AG08396 (cell line): Measurements from ENCODE around the gene CHI3L1.

ENCODE experiments used
- DNase-seq: peaks from one replicate; pipeline ENCODE4 v3.0.0; 2012; ENCODE audit warnings: low spot score, mixed read lengths

CHI3L1 gene

DNA sequence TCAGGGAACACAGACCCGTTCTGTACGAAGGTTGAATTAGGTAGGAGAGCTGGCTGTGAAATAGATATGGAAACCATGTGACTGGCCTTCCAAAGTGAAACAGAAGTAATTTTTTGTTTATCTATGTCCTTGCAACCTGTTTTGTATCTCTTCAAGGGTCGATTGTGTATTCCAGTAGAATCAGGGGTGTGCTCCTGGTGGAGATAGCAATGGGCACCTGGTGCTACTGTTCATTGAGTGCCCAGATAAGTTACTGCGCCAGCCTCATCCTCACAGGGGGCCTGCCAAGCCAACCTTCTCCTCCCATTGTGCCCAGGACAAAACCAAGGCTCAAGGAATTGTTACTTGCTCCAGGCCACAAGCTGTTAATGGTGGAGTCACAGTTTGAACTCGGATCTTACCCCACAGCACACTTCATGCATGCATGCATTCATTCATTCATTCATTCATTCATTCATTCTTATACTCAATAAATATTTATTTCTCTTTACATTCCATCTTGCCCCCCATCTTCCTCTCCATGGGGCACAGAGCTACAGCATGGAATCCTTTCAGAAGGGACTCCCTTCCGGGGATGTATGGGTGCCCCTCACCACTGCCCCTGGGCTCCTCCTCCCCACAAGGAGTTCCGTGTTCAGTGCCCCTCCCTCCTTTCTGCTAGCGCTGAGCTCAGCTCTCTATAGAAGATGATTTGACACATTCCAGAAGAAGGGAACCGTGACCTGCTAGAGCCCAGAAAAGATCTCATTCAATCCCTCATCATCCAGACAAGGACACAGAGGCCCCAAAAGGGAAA is 34.9 kb downstream of the CHI3L1 start:
- no peak for DNase-seq

DNA sequence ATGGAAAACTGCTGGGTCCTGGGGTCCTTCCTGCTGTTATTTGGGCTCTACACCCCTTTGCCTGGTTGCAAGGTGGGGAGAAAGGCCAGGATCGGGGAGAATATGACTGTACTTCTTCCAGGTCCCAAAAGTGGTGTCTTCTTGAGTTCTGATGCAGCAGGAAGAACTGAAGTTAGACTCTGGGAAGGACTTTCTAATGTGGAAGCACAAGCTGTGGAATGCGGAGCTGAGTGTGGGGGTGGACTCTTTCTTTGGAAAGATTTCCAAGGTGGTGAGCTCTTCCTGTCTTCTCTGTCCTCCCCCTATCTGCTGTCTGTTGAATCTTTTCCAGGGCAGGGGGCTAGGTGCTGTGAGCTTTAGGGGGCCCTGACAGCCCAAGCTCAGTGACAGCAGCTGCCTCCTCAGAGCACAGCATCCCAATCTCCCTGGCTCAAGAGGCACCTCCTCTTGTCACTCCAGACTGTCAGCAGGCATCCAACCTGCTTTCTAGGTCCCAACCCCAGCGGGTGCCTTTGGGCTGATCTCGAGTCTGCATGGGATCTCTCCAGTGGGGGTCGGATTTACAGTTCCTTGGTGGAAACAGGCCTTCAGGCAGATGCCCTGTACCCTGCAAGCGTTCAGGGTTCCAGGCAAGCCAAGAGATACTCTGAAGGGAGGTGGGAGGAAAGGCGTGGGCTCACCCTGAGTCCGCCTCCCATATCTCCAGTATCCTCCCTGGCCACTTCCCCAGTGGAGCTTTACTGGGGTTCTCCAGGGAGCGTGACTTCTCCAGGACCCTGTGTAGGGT is 35.8 kb downstream of the CHI3L1 start:
- DNase-seq, result no peak

DNA sequence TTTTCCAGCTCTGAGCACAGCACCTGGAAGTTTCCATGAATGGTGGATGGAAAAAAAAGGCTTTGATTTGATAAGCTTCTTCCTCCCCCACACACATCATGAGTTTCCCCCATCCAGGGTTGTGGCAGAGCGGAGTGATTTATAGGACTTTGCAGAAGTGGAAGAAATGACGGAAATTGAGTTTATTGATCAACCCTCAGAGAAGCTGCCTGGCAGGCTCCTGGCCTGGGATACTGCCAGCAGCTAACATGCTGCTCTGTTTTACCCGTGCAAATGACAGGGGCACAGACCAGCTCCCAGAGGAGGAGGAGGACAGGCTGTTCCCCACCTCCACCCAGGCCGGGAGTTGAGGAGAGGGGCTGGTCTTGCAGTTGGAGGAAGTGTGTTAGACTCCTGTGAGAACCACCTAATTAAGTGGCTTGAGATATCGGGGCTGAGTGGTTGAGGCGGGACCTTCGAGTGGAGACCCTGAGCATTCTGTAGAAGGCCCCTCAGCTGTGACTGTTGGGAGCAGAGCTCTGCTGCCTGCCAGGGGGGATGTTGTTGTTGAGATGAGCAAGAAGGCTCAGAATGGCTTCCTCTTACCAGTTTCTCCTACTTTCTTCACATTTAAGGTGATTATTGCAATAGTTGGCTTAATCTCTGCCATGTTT is 37.2 kb downstream of the CHI3L1 start:
- DNase-seq, result no peak

DNA sequence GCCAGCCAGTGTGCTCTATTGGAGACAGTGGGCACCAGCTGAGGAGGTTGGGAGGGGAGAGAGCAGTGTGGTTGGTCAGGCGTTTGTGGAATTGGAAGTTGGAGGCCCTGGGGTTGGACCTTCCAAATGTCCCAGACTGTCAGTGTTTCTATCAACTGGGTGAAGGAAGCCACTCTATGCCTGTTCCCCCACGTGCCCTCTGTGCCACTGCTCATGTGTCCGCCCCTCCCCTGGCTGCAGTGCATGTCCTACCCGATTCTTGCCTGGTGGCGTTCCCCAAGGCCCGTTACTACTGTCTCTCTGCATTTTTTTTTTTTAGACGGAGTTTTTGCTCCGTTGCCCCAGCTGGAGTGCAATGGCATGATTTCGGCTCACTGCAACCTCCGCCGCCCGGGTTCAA is 37.9 kb downstream of the CHI3L1 start:
- no peak for DNase-seq

DNA sequence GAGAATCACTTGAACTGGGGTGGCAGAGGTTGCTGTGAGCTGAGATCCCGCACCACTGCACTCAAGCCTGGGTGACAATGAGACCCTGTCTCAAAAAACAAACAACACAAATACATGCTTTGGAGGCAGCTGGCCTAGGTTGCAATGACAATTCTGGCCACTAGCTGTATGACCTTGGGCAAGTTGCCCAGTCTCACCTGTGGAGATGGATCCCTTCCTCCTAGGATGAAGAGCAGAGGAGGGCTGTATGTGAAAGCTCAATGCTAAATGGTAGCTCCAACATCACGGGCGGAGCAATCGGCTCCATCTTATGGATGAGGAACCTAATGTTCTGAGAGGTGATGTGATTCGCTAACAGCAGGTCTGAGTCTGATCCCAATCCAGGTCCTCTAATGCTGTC is 38.4 kb downstream of the CHI3L1 start:
- DNase-seq, result no peak

DNA sequence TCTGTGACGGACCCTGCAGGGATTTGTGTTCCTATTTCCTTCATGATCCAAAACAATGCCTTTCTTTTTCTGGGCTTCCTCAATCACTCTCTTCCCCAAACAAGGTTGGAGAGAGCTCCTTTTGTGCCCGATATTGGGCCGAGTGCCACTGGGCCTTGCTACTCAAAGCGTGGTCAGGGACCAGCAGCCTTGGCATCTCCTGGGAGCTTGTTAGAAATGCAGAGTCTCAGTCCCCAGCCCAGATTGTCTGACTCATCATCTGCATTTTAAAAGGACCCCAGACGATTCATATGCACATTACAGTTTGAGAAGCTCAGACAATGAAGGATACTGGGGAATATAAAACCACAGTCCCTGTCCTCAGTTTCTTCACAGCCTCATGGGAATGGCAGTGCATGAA is 39.1 kb downstream of the CHI3L1 start:
- DNase-seq, result no peak

DNA sequence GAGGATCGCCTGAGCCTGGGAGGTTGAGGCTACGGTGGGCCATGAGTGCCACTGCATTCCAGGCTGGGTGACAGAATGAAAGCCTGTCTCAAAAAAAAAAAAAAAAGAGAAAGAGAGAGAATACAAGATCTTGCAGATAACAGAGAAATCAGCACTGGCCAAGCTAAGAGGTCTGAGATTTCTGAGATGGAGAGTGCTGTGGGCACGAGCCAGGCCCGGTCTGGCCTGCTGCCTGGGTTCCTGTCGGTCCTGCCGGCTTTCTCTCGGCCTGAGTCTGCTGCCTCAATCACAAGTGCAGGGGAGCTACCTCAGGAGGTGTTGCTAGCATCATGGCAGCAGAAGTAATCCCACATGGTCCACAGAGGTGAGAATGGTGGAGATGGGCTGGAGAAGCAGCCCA is 40.0 kb downstream of the CHI3L1 start:
- no peak for DNase-seq

DNA sequence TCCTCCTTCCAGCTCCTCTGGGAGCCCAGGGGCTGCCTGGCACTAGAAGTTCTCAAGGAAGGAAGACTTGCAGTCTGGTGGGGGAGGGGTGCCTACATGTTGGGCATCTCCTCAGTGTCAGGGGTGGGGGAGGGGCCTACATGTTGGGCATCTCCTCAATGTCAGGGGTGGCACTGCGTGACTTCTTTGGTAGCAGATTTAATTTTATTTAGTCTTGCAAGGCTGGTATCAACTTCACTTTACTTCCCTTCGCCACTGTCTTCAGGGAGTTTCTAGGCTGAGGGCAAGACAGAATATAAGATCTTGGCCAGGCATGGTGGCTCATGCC is 40.5 kb downstream of the CHI3L1 start:
- DNase-seq, result no peak

DNA sequence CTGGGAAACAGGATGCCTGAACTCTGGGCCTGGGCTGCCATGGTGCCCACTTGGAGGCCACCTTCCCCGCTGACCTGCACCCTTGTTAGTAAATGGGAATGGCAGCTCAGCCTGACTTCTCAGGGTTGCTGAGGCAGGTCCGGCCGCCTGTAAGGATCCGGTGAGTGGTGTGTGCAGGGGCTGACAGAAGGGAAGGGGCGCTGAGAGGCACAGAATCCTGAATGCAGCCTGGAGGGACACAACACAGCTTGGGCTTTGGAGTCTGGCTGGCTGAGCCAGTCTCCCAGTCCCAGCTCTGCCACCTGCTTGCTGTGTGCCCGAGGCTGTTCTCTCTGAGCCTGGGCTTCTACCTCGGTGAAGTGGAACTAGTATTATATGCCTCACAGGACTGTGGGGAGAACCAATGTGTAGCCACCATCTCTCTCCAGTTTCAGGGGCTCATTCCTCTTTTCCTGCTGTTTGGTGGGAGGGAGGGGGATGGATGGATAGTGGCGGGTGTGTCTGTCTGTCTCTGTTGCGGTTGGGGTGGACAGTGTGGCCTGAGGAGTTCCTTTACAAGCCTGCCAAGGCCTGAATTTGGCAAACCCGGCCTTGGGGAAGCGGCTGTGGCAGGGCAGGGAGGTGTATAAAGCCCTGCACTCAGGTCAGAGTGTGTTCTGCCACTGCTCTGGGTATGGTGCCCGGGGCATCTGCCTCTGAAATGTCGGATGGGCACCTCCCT is 41.0 kb downstream of the CHI3L1 start:
- DNase-seq, result no peak

DNA sequence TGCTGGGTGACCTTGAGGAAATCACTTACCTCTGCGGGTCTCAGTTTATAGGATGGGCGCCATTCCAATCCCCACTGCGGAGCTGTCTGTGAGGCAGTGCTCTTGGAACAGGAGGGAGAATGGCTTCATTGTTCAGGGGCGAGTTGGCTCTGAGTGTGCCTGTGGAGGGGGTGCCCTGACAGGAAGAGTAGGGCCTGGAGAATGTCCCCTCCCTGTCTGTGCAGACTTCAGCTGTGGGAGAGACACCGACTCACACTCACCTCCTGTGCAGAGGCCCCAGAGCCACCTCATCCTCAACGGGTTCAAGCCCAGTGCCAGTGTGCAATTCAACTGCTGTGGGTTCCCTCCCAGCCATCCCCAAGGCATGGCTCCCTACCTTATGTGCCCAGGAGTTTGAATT is 41.8 kb downstream of the CHI3L1 start:
- no peak for DNase-seq

DNA sequence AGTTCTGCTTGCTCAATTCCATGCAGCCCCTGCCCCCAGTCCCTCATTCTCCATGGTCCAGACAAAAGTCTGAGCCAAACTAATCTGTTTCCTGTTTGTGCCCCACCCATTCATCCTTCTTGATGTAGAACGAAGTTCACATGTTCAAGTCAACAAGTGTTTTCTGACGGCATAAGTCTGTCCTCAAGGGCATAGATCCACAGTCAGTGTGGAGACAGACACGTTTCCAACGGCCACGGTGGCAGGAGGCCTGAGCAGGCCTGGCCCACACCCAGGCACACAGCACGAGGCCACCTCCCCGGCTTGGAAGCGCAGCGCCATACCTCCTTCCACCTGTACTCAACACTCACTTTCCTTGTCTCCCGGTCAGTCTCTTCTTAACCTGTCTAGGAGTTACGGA is 42.9 kb downstream of the CHI3L1 start:
- DNase-seq, result no peak

DNA sequence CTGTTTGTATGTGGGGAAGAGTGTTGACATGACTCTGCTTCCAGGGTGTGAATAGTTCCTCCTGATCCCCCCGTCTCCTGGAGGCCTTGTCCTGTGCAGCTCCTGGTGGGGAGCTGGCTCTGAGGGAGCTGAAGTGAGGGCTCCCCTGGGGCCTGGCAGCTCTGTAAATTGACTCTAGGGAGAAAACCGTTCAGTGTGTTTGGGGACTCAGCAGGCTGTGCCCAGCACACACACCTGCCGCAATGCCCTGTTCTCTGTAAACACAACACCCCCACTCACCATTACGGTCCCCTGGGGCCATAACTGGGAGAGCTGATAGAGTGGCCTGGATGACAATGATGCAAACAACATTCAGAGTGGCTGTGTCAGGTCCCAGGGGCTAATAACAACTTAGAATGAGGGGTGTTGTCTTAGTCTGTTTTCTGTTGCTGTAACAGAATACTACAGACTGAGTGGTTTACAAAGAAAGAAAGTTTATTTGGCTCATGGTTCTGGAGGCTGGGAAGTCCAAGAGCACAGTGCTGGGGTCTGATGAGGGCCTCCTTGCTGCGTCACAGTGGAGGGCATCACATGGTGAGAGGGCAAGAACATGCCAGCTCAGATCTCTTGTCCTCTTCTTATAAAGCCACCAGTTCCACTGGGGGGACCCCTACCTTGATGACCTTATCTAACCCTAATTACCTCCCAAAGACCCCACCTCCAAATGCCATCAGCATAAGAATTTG is 43.7 kb downstream of the CHI3L1 start:
- DNase-seq, result no peak

DNA sequence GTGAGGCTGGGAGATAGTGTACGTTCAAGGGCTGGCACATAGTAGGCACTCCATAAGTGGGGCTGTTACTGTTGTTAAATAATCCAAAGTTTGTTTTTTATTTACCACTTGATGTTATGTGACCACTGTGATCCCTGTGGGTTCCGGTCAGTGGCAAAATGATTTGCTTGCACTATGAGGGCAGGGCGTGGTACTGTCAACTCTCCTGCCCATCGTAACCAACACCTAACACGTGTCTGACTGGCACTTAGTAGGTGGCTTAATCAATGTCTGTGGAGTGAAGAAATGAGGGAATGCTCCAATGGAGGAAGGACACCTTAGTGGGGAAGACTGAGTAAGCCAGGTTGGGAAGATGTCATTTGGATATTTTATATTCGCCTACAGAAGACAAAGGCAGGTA is 44.4 kb downstream of the CHI3L1 start:
- no peak for DNase-seq

DNA sequence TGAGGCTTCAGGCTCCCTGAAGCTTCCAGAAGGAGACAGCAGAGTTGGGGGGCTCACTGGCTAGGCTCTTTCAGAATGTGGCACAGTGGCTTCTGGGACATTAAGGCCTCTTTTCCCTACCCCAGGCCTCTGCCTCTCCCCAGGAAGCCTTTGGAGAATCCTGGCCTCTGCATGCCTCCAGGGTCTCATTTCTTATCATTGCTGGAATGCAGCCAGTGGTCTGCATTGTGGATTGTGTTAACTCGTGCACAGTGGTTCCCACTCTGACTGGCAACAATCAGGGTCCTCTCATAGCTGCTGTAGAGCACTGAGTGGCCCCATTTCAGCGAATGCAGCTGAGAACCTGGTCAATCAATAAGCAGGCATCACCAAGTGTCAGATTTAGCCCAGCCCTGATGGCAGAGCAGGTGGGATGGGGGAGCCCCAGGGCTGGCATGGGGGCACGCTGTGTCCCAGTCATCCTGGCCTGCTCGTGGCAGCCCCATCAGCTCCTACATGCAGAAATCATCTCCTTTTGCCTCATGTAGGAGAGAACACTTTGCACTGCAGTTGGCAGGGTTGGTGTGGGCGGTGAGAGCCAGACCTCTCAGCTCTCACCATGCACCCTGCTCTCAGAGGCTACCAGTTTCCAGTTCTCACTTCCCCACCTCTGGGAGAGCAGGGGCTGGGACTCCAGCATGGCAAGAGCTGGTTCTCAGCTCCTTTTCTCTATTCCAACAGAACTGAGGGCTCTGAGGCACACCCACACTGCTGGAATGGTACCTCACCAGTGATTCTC is 45.6 kb downstream of the CHI3L1 start:
- DNase-seq, result no peak

DNA sequence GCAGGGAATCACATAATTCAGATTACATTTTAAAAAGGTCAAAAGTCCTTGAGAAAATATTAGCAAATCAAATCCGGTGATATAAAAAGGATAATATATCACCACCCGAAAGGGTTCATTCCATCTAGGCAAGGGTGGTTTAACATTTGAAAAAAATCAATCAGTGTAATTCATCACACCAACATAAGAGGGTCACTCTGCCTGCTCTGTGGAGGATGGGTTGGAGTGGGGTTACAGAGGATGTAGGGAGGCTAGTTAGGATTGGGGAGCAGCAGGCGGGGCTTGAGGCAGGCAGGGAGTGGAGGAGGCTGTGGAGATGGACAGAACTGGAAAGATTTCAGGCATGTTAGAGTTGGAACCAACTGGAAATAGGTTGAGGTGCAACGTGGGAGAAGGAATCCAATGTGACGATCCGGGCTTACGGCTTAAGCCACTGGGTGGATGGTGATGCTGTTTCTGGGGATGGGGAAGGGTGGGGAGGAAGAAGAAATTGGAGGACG is 46.5 kb downstream of the CHI3L1 start:
- DNase-seq, result no peak

DNA sequence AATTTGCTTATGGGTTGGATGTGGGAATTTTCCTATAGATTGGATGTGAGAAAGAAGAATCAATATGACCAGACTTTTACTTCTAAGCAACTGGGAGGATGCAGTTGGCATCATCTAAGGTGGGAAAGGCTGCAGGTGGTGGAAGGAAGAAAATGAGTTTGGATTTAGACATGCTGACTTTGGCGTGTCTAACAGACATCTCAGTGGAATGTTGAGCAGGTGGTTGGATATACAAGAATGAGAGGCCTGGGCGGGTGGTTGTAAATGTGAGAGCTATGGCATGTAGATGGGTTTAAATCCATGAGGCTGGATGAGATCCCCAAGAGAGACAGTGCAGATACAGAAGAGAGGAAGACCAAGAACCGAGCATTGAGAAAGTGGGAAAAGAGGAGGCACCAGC is 48.4 kb downstream of the CHI3L1 start:
- DNase-seq, result no peak

DNA sequence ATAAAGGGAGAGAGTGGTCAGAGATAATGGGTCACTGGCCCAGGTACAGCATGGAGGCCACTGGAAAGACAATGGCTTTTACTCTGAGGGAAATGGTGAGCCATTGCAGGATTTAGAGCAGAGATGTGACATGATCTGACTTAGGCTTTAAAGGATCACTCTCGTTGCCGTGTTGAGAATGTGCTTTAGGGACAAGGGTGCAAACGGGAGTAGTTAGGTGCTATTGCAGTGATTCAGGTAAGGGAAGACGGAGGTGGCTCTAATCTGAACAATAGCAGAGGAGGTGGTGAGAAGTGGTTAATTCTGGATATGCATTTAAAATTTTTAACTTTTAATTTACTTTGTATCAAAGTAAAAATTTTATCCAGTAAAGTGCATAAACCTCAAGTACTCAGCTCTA is 49.2 kb downstream of the CHI3L1 start:
- no peak for DNase-seq

DNA sequence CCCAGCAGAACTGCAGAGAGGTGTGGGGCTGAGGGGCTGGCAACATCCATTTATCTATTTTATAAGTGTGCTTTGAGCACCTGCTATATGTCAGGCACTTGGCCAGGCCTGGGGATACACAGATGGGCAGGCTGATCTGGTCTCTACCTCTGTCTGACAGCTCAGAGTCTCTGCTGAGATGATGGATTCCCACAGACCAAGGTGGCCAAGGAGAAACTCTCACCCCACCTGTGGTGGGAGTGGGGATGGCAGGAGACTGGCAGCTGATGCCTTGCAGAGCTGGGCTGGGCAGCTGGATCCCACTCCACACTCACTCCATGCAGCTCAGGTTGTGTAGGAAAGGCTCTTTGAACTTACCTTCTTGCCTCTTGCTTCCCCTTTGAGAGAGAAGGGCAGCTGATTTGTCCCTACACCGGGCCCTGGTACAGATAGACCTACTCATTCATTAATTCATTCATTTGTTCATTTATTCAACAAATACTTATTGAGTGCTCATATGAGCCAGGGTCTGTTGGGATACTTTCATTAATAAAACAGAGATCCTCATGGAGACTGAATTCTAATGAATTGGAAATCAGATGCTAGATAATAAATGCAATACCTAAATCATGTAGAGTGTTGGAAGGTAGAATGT is 50.0 kb downstream of the CHI3L1 start:
- DNase-seq, result no peak

DNA sequence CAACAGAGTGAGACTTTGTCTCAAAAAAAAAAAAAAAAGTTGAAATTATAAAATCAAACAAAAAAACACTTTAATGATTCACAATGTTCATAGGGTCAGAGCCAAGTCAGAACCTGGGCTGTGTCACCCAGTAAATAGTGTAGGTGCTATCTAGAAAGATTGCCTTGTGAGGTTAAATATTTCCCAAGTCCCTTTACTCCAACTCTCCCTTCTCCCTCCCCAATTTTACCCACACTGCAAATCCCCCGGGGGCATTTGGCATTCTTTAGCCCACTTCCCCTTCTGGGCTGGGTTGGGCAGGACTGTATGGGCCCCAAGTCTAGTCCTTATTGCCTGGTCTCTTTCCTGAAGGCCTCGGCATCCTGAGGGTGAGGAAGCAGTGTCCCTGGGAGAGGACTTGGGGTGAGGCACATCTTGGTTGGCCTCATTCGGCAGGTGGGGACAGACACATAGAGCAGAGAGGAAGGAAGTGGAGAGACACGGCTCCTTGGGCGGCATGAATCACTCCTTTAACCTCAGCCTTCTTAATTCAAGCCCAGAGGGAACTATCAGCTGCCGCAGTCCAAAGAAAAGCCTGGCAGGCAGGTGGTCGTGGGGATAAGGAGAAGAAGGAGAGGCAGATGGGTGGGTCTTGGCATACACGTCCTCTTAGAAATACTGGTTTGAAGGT is 50.7 kb downstream of the CHI3L1 start:
- no peak for DNase-seq
